ENCODE data around the gene SYNDIG1. TPM values are rescaled to one million over a fixed set of nuclear protein-coding genes. Genes with fewer than 3 reads are reported as not detected.

The SYNDIG1 gene
- total and polyA plus RNA-seq, 2 of the 4 experiments (the other 2 are of a cell fraction), result not detected

DNA sequence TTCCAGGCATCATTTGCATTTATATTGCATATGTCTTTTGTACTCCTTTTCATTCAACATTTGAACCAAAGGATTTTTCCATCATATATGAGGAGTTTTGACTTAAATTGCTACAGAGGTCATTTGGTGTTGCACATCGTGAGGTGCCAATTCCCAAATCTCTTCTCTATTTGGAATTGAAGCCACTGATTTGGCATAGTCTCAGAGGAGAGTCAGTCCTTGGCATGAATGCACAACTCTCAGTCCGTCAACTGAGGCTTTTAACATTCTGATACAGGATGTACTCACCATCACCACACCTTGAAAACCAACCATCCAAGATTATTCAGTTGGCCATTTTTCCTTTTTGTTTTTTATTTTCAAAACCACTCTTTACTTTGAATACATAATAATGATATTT, 31.1 kb upstream of the SYNDIG1 start:
- CTCF ChIA-PET, result no interaction called here
- DNase-seq, result no peak
- H3K9ac ChIP-seq (ENCODE audit: low read depth, low read length), result no peak overlapping the region
- POLR2A ChIA-PET (ENCODE audit: unreplicated experiment), result no interaction called here
- no peak overlapping the region for H3K18ac ChIP-seq (ENCODE audit: low read depth, low read length)
- H3K27ac ChIP-seq (ENCODE audit: insufficient read depth, low read length), result no peak overlapping the region
- no peak overlapping the region for H3K56ac ChIP-seq (ENCODE audit: extremely low read depth, insufficient read depth, low read length)
- H3K4ac ChIP-seq (ENCODE audit: low read depth, low read length), result no peak overlapping the region
- no peaks in the 10 kb centered on the region for H4K20me1 ChIP-seq (ENCODE audit: insufficient read depth, low read length)
- H2BK120ac ChIP-seq (ENCODE audit: low read depth, low read length), result no peak overlapping the region
- no peaks in the 10 kb centered on the region for H3K36me3 ChIP-seq (ENCODE audit: control insufficient read depth, insufficient read depth, low read length)
- no peak overlapping the region for H2BK20ac ChIP-seq (ENCODE audit: low read depth, low read length)
- no peak overlapping the region for H3K4me3 ChIP-seq (ENCODE audit: insufficient read depth, low read depth, low read length)
- dilution Hi-C loops (cut with HindIII; ENCODE audit: low sequenced_read_pairs, unreplicated experiment), result no loop called here
- H3K14ac ChIP-seq (replicated peaks; ENCODE audit: low read depth, low read length), result no peak overlapping the region
- no peaks in the 10 kb centered on the region for H3K4me1 ChIP-seq (ENCODE audit: control insufficient read depth, insufficient read depth, low read length)
- H4K8ac ChIP-seq (ENCODE audit: low read depth in 2 of 2, low read length in 2 of 2), result no peak overlapping the region
- no peak overlapping the region for H2AK9ac ChIP-seq (replicated peaks; ENCODE audit: low read depth, low read length, poor library complexity)
- H2AFZ ChIP-seq (replicated peaks; ENCODE audit: low read length, poor library complexity), result no peak overlapping the region
- ATAC-seq (ENCODE audit: low read depth), result no peak
- no peak overlapping the region for H3K23ac ChIP-seq (ENCODE audit: low read depth, low read length)
- H3K9me3 ChIP-seq (ENCODE audit: control insufficient read depth, insufficient read depth, low read length), result no peaks in the 10 kb centered on the region
- H3K9me1 ChIP-seq (ENCODE audit: insufficient read depth, low read length), result no peaks in the 10 kb centered on the region; the same call in 1 of the 2 replicates
- no peaks in the 10 kb centered on the region for H3K79me1 ChIP-seq (ENCODE audit: low read depth in 1 of 2, low read length in 2 of 2)
- H2AK5ac ChIP-seq (ENCODE audit: low read depth, low read length), result no peak overlapping the region
- H3K27me3 ChIP-seq (ENCODE audit: control insufficient read depth, insufficient read depth, low read length), result no peaks in the 10 kb centered on the region; the same call in 1 of the 2 replicates
- intact Hi-C loops (cut with micrococcal nuclease), result no loop called here
- H4K91ac ChIP-seq (ENCODE audit: insufficient read depth, low read depth, low read length), result no peak overlapping the region
- TF ChIP-seq, protein P1, sequence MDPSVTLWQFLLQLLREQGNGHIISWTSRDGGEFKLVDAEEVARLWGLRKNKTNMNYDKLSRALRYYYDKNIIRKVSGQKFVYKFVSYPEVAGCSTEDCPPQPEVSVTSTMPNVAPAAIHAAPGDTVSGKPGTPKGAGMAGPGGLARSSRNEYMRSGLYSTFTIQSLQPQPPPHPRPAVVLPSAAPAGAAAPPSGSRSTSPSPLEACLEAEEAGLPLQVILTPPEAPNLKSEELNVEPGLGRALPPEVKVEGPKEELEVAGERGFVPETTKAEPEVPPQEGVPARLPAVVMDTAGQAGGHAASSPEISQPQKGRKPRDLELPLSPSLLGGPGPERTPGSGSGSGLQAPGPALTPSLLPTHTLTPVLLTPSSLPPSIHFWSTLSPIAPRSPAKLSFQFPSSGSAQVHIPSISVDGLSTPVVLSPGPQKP (IDR thresholded peaks at IDR 0.05; ENCODE audit: borderline replicate concordance, low read depth, low read length), result no peak
- TF ChIP-seq MAFK (IDR thresholded peaks at IDR 0.05; ENCODE audit: low read depth, low read length) (no peak), RFX5 (IDR thresholded peaks at IDR 0.05; ENCODE audit: low read depth, low read length) (no peak), RAD21 (IDR thresholded peaks at IDR 0.05; ENCODE audit: low read length) (no peak), CEBPB (IDR thresholded peaks at IDR 0.05; ENCODE audit: low read depth, low read length) (no peak), FOS (IDR thresholded peaks at IDR 0.05; ENCODE audit: low read depth, low read length) (no peak), MAZ (IDR thresholded peaks at IDR 0.05; ENCODE audit: borderline replicate concordance, low read depth, low read length) (no peak), NFE2L2 (IDR thresholded peaks at IDR 0.05; ENCODE audit: low read depth, low read length) (no peak), MXI1 (IDR thresholded peaks at IDR 0.05; ENCODE audit: borderline replicate concordance, low read depth, low read length) (no peak), BHLHE40 (IDR thresholded peaks at IDR 0.05; ENCODE audit: low read depth, low read length) (no peak), POLR2A (IDR thresholded peaks at IDR 0.05; ENCODE audit: low read depth, low read length) (no peak), RCOR1 (IDR thresholded peaks at IDR 0.05; ENCODE audit: insufficient replicate concordance, low read length) (no peak), CHD1 (IDR thresholded peaks at IDR 0.05; ENCODE audit: low read depth, low read length) (no peak), SMC3 (IDR thresholded peaks at IDR 0.05; ENCODE audit: low read depth, low read length) (no peak)
- TF ChIP-seq, protein P2, sequence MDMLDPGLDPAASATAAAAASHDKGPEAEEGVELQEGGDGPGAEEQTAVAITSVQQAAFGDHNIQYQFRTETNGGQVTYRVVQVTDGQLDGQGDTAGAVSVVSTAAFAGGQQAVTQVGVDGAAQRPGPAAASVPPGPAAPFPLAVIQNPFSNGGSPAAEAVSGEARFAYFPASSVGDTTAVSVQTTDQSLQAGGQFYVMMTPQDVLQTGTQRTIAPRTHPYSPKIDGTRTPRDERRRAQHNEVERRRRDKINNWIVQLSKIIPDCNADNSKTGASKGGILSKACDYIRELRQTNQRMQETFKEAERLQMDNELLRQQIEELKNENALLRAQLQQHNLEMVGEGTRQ (IDR thresholded peaks at IDR 0.05; ENCODE audit: low read depth, low read length), result no peak
- TF ChIP-seq, protein P3, sequence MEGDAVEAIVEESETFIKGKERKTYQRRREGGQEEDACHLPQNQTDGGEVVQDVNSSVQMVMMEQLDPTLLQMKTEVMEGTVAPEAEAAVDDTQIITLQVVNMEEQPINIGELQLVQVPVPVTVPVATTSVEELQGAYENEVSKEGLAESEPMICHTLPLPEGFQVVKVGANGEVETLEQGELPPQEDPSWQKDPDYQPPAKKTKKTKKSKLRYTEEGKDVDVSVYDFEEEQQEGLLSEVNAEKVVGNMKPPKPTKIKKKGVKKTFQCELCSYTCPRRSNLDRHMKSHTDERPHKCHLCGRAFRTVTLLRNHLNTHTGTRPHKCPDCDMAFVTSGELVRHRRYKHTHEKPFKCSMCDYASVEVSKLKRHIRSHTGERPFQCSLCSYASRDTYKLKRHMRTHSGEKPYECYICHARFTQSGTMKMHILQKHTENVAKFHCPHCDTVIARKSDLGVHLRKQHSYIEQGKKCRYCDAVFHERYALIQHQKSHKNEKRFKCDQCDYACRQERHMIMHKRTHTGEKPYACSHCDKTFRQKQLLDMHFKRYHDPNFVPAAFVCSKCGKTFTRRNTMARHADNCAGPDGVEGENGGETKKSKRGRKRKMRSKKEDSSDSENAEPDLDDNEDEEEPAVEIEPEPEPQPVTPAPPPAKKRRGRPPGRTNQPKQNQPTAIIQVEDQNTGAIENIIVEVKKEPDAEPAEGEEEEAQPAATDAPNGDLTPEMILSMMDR (conservative IDR thresholded peaks at IDR 0.05; ENCODE audit: low read depth, low read length), result no peak
- H2BK5ac ChIP-seq (ENCODE audit: low read depth, low read length, poor library complexity, severe bottlenecking), result no peak overlapping the region
- H2BK15ac ChIP-seq (ENCODE audit: low read depth, low read length), result no peak overlapping the region
- WGBS, 2 experiments (ENCODE audit: extremely low coverage in 2 of 2, insufficient read length in 1 of 2), result no CpG with 5 or more reads among the region's 2 CpGs
- H3K4me2 ChIP-seq (ENCODE audit: low read depth, low read length), result no peak overlapping the region
- BruUV-seq (replicated peaks), result no TSS peak
- in situ Hi-C loops (cut with MboI; ENCODE audit: low sequenced_read_pairs), result no loop called here
- H4K5ac ChIP-seq (ENCODE audit: low read depth, low read length), result no peak overlapping the region

All from IMR-90 (cell line).